ENCODE data around the gene SH3TC1. TPM values are rescaled to one million over a fixed set of nuclear protein-coding genes. Genes with fewer than 3 reads are reported as not detected.

The SH3TC1 gene
- total and polyA plus RNA-seq, 2 of the 8 experiments (the other 6 are each of a cell fraction or from before 2014, with no cell fraction given) = 0.15 TPM; not detected in 1

DNA sequence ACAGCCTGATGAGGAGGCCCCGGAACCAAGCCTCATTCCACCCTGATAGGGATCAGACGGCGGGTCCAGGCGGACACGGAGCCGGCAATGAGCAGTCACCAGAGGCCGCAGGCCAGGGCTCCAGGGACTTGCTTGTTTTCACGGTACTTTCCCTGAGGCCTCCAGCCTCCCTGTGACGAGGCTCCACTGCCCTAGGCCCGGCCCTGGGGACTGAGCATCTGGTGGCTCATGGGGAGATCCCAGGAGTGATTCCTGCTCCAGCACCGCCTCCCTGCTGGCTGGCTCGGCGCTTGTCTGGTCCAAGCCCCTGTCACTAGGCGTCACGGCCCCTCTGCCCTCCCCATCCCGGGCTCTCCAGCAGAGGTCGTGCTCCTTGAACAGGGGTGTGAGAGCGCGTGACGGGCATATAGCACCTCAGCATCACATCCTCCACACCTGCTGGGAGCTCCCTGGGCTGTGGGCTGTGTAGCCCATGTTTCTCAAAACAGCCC lies 84.6 kb downstream of the SH3TC1 start:
- Histone ChIP-seq H3K79me1 (ENCODE audit: low read depth, low read length) (no peaks in the 10 kb centered on the region), H3K27ac (ENCODE audit: low read depth, low read length) (no peak overlapping the region), H3K36me3 (ENCODE audit: control insufficient read depth in 2 of 4, insufficient read depth in 4 of 4, low read length in 3 of 4) (no peaks in the 10 kb centered on the region), H3K14ac (ENCODE audit: insufficient read length) (no peak overlapping the region), H4K20me1 (replicated peaks in 1 of 2; ENCODE audit: control insufficient read depth in 1 of 2, insufficient read depth in 2 of 2, low read length in 2 of 2) (peaks cover 0 to 1% of the 10 kb centered on the region in 2 experiments), H4K91ac (replicated peaks; ENCODE audit: insufficient read length, low read length) (no peak overlapping the region), H3K4me1 (replicated peaks in 1 of 4; ENCODE audit: control insufficient read depth in 3 of 4, insufficient read depth in 4 of 4, low read length in 3 of 4) (no peaks in the 10 kb centered on the region), H3K56ac (replicated peaks; ENCODE audit: insufficient read length, low read depth, low read length) (no peak overlapping the region), H3K27me3 (replicated peaks in 1 of 4; ENCODE audit: control insufficient read depth in 3 of 4, extremely low read depth in 1 of 4, insufficient read depth in 3 of 4, low read length in 3 of 4) (no peaks in the 10 kb centered on the region), H3K9me3 (ENCODE audit: insufficient read depth in 2 of 2, low read depth in 1 of 2, low read length in 1 of 2) (no peaks in the 10 kb centered on the region), H3K79me2 (ENCODE audit: control insufficient read depth in 1 of 2, insufficient read depth in 2 of 2, low read length in 2 of 2) (no peaks in the 10 kb centered on the region), H2BK12ac (ENCODE audit: low read depth, low read length) (no peak overlapping the region), H3K23ac (ENCODE audit: insufficient read length) (no peak overlapping the region), H2BK120ac (replicated peaks; ENCODE audit: low read depth, low read length) (no peak overlapping the region), H3K4ac (replicated peaks; ENCODE audit: insufficient read length, low read depth, low read length) (no peak overlapping the region), H3K23me2 (ENCODE audit: low read depth, low read length) (no peaks in the 10 kb centered on the region), H2AK5ac (ENCODE audit: low read depth, low read length) (no peak overlapping the region), H3K4me3 (ENCODE audit: extremely low read depth in 1 of 4, insufficient read depth in 2 of 4, low read depth in 3 of 4, low read length in 4 of 4) (no peak overlapping the region), H2BK20ac (ENCODE audit: low read length) (no peak overlapping the region), H4K8ac (ENCODE audit: extremely low read depth, insufficient read depth, low read length) (no peak overlapping the region; the same call in 1 of the 2 replicates), H2AFZ (ENCODE audit: low read length) (no peak overlapping the region), H3K9ac (replicated peaks in 1 of 4; ENCODE audit: extremely low read depth in 1 of 4, low read depth in 3 of 4, low read length in 3 of 4) (no peak overlapping the region), H3K18ac (ENCODE audit: extremely low read depth, low read length) (no peak overlapping the region), H2BK5ac (ENCODE audit: low read depth, low read length) (no peak overlapping the region), H3K4me2 (ENCODE audit: insufficient read depth in 1 of 2, low read depth in 2 of 2, low read length in 2 of 2) (no peak overlapping the region), H4K5ac (ENCODE audit: insufficient read length, low read depth, low read length) (no peak overlapping the region), H2BK15ac (ENCODE audit: low read length) (no peak overlapping the region)
- WGBS, 2 experiments (ENCODE audit: extremely low coverage in 1 of 2, insufficient coverage in 1 of 2, insufficient read length in 1 of 2, insufficient replicate concordance in 2 of 2, low coverage in 1 of 2, low lambda C conversion rate in 2 of 2, missing lambda C conversion rate in 1 of 2) = 77% methylated on average over 20 of the region's 20 CpGs; no CpG with 5 or more reads in 1 of the 2 experiments
- no peak for DNase-seq (ENCODE audit: low read depth in 1 of 2, low spot score in 2 of 2)
- no peak for FAIRE-seq
- CTCF ChIA-PET (ENCODE audit: partially characterized antibody) = interaction anchor here (0.6 to 1.2 kb wide), 4 partner anchors 9 to 119 kb away, joined by 3 read pairs; no protein-coding TSS in a partner anchor
- POLR2A ChIA-PET (ENCODE audit: partially characterized antibody) = no interaction called here
